Loucy (cell line): ENCODE results near the gene SLC25A21.

Experiments
- CTCF ChIP-seq: fragments of 200-600 bp; sonication (generic); conservative IDR thresholded peaks from 2 replicates; pipeline ENCODE4 v1.5.1; 2014; ENCODE audit warnings: mild to moderate bottlenecking, antibody characterized with exemption, low read length
- EZH2phosphoT487 ChIP-seq: fragments of 200-600 bp; IDR thresholded peaks from 2 replicates; pipeline ENCODE4 v1.6.1; 2018; ENCODE audit warnings: antibody characterized with exemption, mild to moderate bottlenecking, moderate library complexity, borderline replicate concordance

GRCh38 chr14:36707570-36707969, 464.8 kb downstream of the SLC25A21 start:
- no peak for TF ChIP-seq CTCF
- no peak for TF ChIP-seq EZH2phosphoT487
